Kidney epithelial cell (primary cell): Measurements from ENCODE around the gene TRIM54. TPM values are rescaled to one million over a fixed set of nuclear protein-coding genes. Genes with fewer than 3 reads are reported as not detected.

ENCODE experiments used
- DNase-seq: peaks from one replicate; pipeline ENCODE4 v3.0.0-alpha.2; 2010; ENCODE audit warnings: low read depth
- H3K27me3 ChIP-seq: 2 replicates; pipeline ENCODE4 v1.6.0; 2011; ENCODE audit warnings: low read length; ENCODE audit not compliant: control insufficient read depth, insufficient read depth
- H3K36me3 ChIP-seq: 2 replicates; pipeline ENCODE4 v1.5.1; 2011; ENCODE audit warnings: low read length; ENCODE audit not compliant: control insufficient read depth, insufficient read depth
- H3K4me3 ChIP-seq: 2 replicates; pipeline ENCODE4 v1.5.1; 2011; ENCODE audit warnings: low read depth, mild to moderate bottlenecking, control low read depth, low read length
- CTCF ChIP-seq: IDR thresholded peaks from 2 replicates; pipeline ENCODE4 v1.5.1; 2011; ENCODE audit warnings: mild to moderate bottlenecking, moderate library complexity, low read length, control low read depth, inconsistent platforms; ENCODE audit not compliant: insufficient read depth, poor library complexity, severe bottlenecking
- total RNA-seq: library from RNA; depleted of rRNA; stranded (reverse); fragments of >200 nt; gene quantifications from 2 replicates; pipeline ENCODE4 v1.2.3, GENCODE V29; 2015

Gene TRIM54
- total RNA-seq, 1 donor from 2014 or later: 0.33 TPM

- no peak overlapping the region for H3K4me3 ChIP-seq
Measured at GRCh38 chr2:27284996-27285395, 2.8 kb downstream of the TRIM54 start.

GRCh38 chr2:27285481-27285880 lies 3.3 kb downstream of the TRIM54 start:
- Histone ChIP-seq H3K4me3 (no peak overlapping the region), H3K27me3 (peaks cover 11% of the 10 kb centered on the region), H3K36me3 (no peaks in the 10 kb centered on the region)
- no peak for TF ChIP-seq CTCF
- DNase-seq: no peak

More at GRCh38 chr2:27284996-27285395, 2.8 kb downstream of the TRIM54 start:
- Histone ChIP-seq H3K27me3 (peaks cover 11% of the 10 kb centered on the region), H3K36me3 (no peaks in the 10 kb centered on the region)
- no peak for DNase-seq
- TF ChIP-seq CTCF: no peak

GRCh38 chr2:27288610-27289009 lies 6.4 kb downstream of the TRIM54 start:
- DNase-seq: no peak
- TF ChIP-seq CTCF: no peak
- Histone ChIP-seq H3K4me3 (no peak overlapping the region), H3K36me3 (no peaks in the 10 kb centered on the region), H3K27me3 (peaks cover 6% of the 10 kb centered on the region)

GRCh38 chr2:27290549-27290948 lies 8.3 kb downstream of the TRIM54 start:
- Histone ChIP-seq H3K4me3 (no peak overlapping the region), H3K27me3 (peaks cover 6% of the 10 kb centered on the region), H3K36me3 (no peaks in the 10 kb centered on the region)
- no peak for TF ChIP-seq CTCF
- DNase-seq: no peak

GRCh38 chr2:27291865-27292264 lies 9.6 kb downstream of the TRIM54 start:
- H3K27me3 ChIP-seq: peaks cover 13% of the 10 kb centered on the region
- no peak overlapping the region for H3K4me3 ChIP-seq
- no peak for TF ChIP-seq CTCF
- DNase-seq: no peak
- H3K36me3 ChIP-seq: no peaks in the 10 kb centered on the region

GRCh38 chr2:27294928-27295327 lies 12.7 kb downstream of the TRIM54 start:
- H3K27me3 ChIP-seq: peaks cover 11% of the 10 kb centered on the region
- no peak for DNase-seq
- H3K36me3 ChIP-seq: no peaks in the 10 kb centered on the region
- no peak overlapping the region for H3K4me3 ChIP-seq
- no peak for TF ChIP-seq CTCF
